K562 (cell line): ENCODE data around the gene BTBD10. TPM values are rescaled to one million over a fixed set of nuclear protein-coding genes. Genes with fewer than 3 reads are reported as not detected.
A peak's percentile ranks its signal among the peaks of the same experiment; 100 is the strongest.

ENCODE experiments used
- DIDO1 ChIP-seq: fragments of 450-650 bp; IDR thresholded peaks from 2 replicates; pipeline ENCODE4 v1.6.1; 2016; ENCODE audit warnings: low read depth, missing biosample characterization, missing genetic modification characterization
- FOXA3 ChIP-seq, 2 experiments: fragments of 450-650 bp in 1 of 2; sonication (generic) in 1 of 2; formaldehyde crosslinking; IDR thresholded peaks in 1 of 2; conservative IDR thresholded peaks in 1 of 2; 2 replicates each; pipeline versions ENCODE4 v1.4.0 to v1.8.0; 2020 to 2022; ENCODE audit warnings: mild to moderate bottlenecking in 2 of 2, missing genetic modification reagents in 1 of 2
- GTF2A2 ChIP-seq: IDR thresholded peaks from 2 replicates; pipeline ENCODE4 v1.6.1; 2016; ENCODE audit warnings: mild to moderate bottlenecking, missing genetic modification characterization, missing compliant biosample characterization
- MAFG ChIP-seq: fragments of 450-650 bp; conservative IDR thresholded peaks from 2 replicates; pipeline ENCODE4 v1.6.1; 2016; ENCODE audit warnings: missing genetic modification characterization, missing compliant biosample characterization
- MEF2D ChIP-seq: conservative IDR thresholded peaks from 2 replicates; pipeline ENCODE4 v1.6.1; 2016; ENCODE audit warnings: low read depth, missing genetic modification characterization, missing compliant biosample characterization
- NFRKB ChIP-seq: fragments of 450-650 bp; IDR thresholded peaks from 2 replicates; pipeline ENCODE4 v1.6.1; 2016; ENCODE audit warnings: low read depth
- POLR2A ChIP-seq: fragments of 450-650 bp; conservative IDR thresholded peaks from 2 replicates; pipeline ENCODE4 v1.6.1; 2016
- POLR2B ChIP-seq: fragments of 450-650 bp; IDR thresholded peaks from 2 replicates; pipeline ENCODE4 v1.6.1; 2018; ENCODE audit warnings: low read depth; ENCODE audit not compliant: partially characterized antibody
- RBM25 ChIP-seq: fragments of 200-400 bp; formaldehyde crosslinking; IDR thresholded peaks from 2 replicates; pipeline ENCODE4 v1.6.1; 2018; ENCODE audit warnings: low read length, low read depth, moderate library complexity; ENCODE audit not compliant: severe bottlenecking
- TBP ChIP-seq: optimal IDR thresholded peaks from 2 replicates; pipeline ENCODE3; 2011; ENCODE audit warnings: low read depth, low read length, improper control_type of control experiment
- TCF7 ChIP-seq: sonication (generic); IDR thresholded peaks from 2 replicates; pipeline ENCODE4 v1.6.1; 2016; ENCODE audit warnings: antibody characterized with exemption, borderline replicate concordance
- XRCC5 ChIP-seq: fragments of 200-400 bp; formaldehyde crosslinking; IDR thresholded peaks from 2 replicates; pipeline ENCODE4 v1.6.1; 2017; ENCODE audit warnings: low read depth, mild to moderate bottlenecking, low read length
- YY1 ChIP-seq, 3 experiments: IDR thresholded peaks; 2 replicates each; pipeline ENCODE4 v1.6.1; 2011; ENCODE audit warnings: low read length in 2 of 3, mild to moderate bottlenecking in 2 of 3, moderate library complexity in 2 of 3, borderline replicate concordance in 1 of 3, control low read depth in 1 of 3, low read depth in 1 of 3; ENCODE audit not compliant: insufficient read depth in 3 of 3, insufficient replicate concordance in 2 of 3, control insufficient read depth in 1 of 3, insufficient read length in 1 of 3; ENCODE audit errors: extremely low read depth in 1 of 3
- ZBTB17 ChIP-seq: fragments of 450-650 bp; formaldehyde crosslinking; IDR thresholded peaks from 2 replicates; pipeline ENCODE4 v1.4.0; 2020; ENCODE audit warnings: mild to moderate bottlenecking
- polyA plus RNA-seq, 8 experiments: library from polyadenylated mRNA; depleted of rRNA in 4 of 8; stranded (reverse) in 5 of 8; unstranded in 3 of 8; fragments of >200 nt; fragmentation: Nextera tagmentation in 2 of 8; fragmentation: Illumina TruSeq in 1 of 8; extraction: Ambion mirVana in 2 of 8; extraction: Trizol in 1 of 8; gene quantifications; 2 replicates each; pipeline versions ENCODE4 v1.2.1 to v1.2.3, GENCODE V29; 2011 to 2014; ENCODE audit warnings: inconsistent platforms in 1 of 8, missing spikeins in 1 of 8
- total RNA-seq, 7 experiments: library from RNA; depleted of rRNA in 6 of 7; stranded (reverse); fragments of >200 nt in 6 of 7; fragmentation: Illumina TruSeq in 2 of 7; extraction: Trizol in 2 of 7; gene quantifications; 2 replicates each; pipeline versions ENCODE4 v1.2.1 to v1.2.3, GENCODE V29; 2011 to 2021; ENCODE audit warnings: low replicate concordance in 1 of 7
- TF ChIP-seq, protein P1 (sequence below): fragments of 250-450 bp; sonication (Bioruptor Pico); IDR thresholded peaks from 2 replicates; pipeline ENCODE4 v1.5.0; 2021; ENCODE audit warnings: mild to moderate bottlenecking, borderline replicate concordance
- TF ChIP-seq, protein P2 (sequence below): fragments of 250-450 bp; sonication (Bioruptor Pico); IDR thresholded peaks from 2 replicates; pipeline ENCODE4 v1.8.0; 2021; ENCODE audit warnings: borderline replicate concordance, mild to moderate bottlenecking, moderate library complexity; ENCODE audit not compliant: poor library complexity, severe bottlenecking
- TF ChIP-seq, protein P3 (sequence below): sonication (generic); formaldehyde crosslinking; IDR thresholded peaks from 2 replicates; pipeline ENCODE4 v1.8.0; 2022; ENCODE audit warnings: mild to moderate bottlenecking, missing genetic modification reagents
- TF ChIP-seq, protein P4 (sequence below), 2 experiments: fragments of 450-650 bp in 1 of 2; sonication (generic) in 1 of 2; formaldehyde crosslinking in 1 of 2; IDR thresholded peaks in 1 of 2; conservative IDR thresholded peaks in 1 of 2; 2 replicates each; pipeline versions ENCODE4 v1.6.1 to v1.8.1; 2016 to 2023; ENCODE audit warnings: mild to moderate bottlenecking in 2 of 2, moderate library complexity in 2 of 2, inconsistent platforms in 1 of 2, missing genetic modification reagents in 1 of 2
- TF ChIP-seq, protein P5 (sequence below): sonication (generic); formaldehyde crosslinking; IDR thresholded peaks from 2 replicates; pipeline ENCODE4 v1.8.1; 2022; ENCODE audit warnings: missing genetic modification reagents

BTBD10 gene
- total and polyA plus RNA-seq, 9 of the 15 experiments (the other 6 are each of a cell fraction or from before 2014, with no cell fraction given) = 11.6 to 22.8 (median 16.3) TPM

DNA sequence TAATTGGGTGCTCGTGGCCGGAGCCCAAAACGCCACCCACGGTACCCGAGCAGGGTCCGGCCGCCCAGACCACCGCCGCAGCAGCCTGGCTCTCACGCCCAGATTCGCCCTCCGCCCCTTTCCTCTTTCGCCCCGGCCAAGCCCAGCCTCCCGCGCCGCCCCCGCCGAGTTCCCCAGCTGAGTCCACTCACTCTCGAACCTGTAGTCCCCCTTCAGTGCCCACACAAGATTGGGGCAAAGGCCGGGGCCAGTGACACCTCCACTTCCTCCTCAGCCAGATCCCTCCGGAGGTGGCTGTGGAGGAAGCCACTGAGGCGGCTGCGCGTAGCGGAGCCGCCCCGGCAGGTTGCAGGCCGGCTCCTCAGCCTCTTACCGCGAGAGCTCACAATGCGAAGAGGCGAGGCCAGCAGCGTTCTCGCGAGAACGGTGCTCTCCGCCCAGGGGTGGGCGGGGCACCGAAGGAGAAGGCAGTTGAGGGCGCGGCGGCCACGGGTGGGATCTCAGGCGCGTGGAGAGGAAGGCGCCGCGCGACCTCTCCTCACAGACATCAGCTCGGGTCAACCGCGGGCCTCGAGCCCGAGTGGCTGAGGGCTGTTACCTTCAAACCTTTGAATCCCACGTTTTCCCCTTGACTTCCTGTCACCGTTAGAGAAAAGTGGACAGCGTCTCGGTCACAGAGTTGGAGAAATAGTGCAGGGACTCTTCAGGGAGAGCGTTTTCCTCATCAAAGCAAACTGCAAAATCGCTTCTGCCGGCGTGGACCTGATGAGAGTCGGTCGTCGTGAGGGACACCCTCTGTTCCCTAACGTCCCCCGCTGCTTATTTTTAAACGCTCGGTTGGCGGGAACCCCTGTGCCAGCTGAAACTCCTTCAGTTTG lies at the start of gene BTBD10 (continued):
- TF ChIP-seq, protein P1, sequence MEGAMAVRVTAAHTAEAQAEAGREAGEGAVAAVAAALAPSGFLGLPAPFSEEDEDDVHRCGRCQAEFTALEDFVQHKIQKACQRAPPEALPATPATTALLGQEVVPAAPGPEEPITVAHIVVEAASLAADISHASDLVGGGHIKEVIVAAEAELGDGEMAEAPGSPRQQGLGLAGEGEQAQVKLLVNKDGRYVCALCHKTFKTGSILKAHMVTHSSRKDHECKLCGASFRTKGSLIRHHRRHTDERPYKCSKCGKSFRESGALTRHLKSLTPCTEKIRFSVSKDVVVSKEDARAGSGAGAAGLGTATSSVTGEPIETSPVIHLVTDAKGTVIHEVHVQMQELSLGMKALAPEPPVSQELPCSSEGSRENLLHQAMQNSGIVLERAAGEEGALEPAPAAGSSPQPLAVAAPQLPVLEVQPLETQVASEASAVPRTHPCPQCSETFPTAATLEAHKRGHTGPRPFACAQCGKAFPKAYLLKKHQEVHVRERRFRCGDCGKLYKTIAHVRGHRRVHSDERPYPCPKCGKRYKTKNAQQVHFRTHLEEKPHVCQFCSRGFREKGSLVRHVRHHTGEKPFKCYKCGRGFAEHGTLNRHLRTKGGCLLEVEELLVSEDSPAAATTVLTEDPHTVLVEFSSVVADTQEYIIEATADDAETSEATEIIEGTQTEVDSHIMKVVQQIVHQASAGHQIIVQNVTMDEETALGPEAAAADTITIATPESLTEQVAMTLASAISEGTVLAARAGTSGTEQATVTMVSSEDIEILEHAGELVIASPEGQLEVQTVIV (CRISPR knock-in tag) = no peak
- TF ChIP-seq, protein P2, sequence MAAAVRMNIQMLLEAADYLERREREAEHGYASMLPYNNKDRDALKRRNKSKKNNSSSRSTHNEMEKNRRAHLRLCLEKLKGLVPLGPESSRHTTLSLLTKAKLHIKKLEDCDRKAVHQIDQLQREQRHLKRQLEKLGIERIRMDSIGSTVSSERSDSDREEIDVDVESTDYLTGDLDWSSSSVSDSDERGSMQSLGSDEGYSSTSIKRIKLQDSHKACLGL = no peak
- TF ChIP-seq FOXA3 (CRISPR knock-in tag; conservative IDR thresholded peaks at IDR 0.05 in 1 of 2, IDR thresholded peaks at IDR 0.05 in 1 of 2) (peak in 1 of 2 experiments; percentile 55; a peak in 1 of 4 replicates), ZBTB17 (CRISPR knock-in tag) (0 out of 2 replicates have a peak, but pooled peaks have one; percentile 68), TCF7 (no peak), TBP (peak; percentile 83), POLR2A (peak; percentile 97), RBM25 (peak; percentile 99), YY1 (IDR thresholded peaks at IDR 0.05; ENCODE audit: borderline replicate concordance in 1 of 3, control insufficient read depth in 1 of 3, extremely low read depth in 1 of 3, insufficient read depth in 3 of 3, insufficient read length in 1 of 3, insufficient replicate concordance in 2 of 3, low read depth in 1 of 3, low read length in 2 of 3) (peak in 2 of 3 experiments; percentile 43 to 59), MAFG (tag) (no peak), DIDO1 (no peak), XRCC5 (no peak), MEF2D (tag) (no peak), POLR2B (peak; percentile 95), GTF2A2 (tag) (no peak), NFRKB (no peak)
- TF ChIP-seq, protein P3, sequence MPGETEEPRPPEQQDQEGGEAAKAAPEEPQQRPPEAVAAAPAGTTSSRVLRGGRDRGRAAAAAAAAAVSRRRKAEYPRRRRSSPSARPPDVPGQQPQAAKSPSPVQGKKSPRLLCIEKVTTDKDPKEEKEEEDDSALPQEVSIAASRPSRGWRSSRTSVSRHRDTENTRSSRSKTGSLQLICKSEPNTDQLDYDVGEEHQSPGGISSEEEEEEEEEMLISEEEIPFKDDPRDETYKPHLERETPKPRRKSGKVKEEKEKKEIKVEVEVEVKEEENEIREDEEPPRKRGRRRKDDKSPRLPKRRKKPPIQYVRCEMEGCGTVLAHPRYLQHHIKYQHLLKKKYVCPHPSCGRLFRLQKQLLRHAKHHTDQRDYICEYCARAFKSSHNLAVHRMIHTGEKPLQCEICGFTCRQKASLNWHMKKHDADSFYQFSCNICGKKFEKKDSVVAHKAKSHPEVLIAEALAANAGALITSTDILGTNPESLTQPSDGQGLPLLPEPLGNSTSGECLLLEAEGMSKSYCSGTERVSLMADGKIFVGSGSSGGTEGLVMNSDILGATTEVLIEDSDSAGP (CRISPR knock-in tag) = no peak
- TF ChIP-seq, protein P4, sequence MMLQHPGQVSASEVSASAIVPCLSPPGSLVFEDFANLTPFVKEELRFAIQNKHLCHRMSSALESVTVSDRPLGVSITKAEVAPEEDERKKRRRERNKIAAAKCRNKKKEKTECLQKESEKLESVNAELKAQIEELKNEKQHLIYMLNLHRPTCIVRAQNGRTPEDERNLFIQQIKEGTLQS (IDR thresholded peaks at IDR 0.05) = no peak
- TF ChIP-seq, protein P4 (CRISPR knock-in tag; conservative IDR thresholded peaks at IDR 0.05) = no peak
- TF ChIP-seq, protein P5, sequence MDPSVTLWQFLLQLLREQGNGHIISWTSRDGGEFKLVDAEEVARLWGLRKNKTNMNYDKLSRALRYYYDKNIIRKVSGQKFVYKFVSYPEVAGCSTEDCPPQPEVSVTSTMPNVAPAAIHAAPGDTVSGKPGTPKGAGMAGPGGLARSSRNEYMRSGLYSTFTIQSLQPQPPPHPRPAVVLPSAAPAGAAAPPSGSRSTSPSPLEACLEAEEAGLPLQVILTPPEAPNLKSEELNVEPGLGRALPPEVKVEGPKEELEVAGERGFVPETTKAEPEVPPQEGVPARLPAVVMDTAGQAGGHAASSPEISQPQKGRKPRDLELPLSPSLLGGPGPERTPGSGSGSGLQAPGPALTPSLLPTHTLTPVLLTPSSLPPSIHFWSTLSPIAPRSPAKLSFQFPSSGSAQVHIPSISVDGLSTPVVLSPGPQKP (CRISPR knock-in tag) = no peak
